KMS-11 (cell line): ENCODE measurements around the gene DDRGK1.

Experiments
- H2AFZ ChIP-seq: fragments of 200-600 bp; sonication (generic); 2 replicates; pipeline ENCODE4 v1.6.1; 2016; ENCODE audit warnings: antibody characterized with exemption, mixed run types, low read depth
- H3K27ac ChIP-seq: fragments of 200-600 bp; sonication (generic); 2 replicates; pipeline ENCODE4 v1.6.1; 2016; ENCODE audit warnings: mild to moderate bottlenecking, mixed run types
- H3K27me3 ChIP-seq: fragments of 200-600 bp; sonication (generic); 2 replicates; pipeline ENCODE4 v1.6.1; 2017; ENCODE audit warnings: mild to moderate bottlenecking, low read depth, mixed run types, moderate library complexity; ENCODE audit not compliant: insufficient read depth
- H3K36me3 ChIP-seq: fragments of 200-600 bp; sonication (generic); 2 replicates; pipeline ENCODE4 v1.6.1; 2017; ENCODE audit warnings: mild to moderate bottlenecking, mixed run types; ENCODE audit not compliant: insufficient read depth
- H3K4me1 ChIP-seq: fragments of 200-600 bp; sonication (generic); 2 replicates; pipeline ENCODE4 v1.6.1; 2016; ENCODE audit warnings: mild to moderate bottlenecking, low read depth, mixed run types; ENCODE audit not compliant: poor library complexity, severe bottlenecking
- H3K4me2 ChIP-seq: fragments of 200-600 bp; sonication (generic); 2 replicates; pipeline ENCODE4 v1.7.0; 2016; ENCODE audit warnings: mild to moderate bottlenecking, mixed run types
- H3K4me3 ChIP-seq: fragments of 200-600 bp; sonication (generic); IDR thresholded peaks from 2 replicates; pipeline ENCODE4 v1.6.1; 2017; ENCODE audit warnings: low read depth, low read length, mixed read lengths; ENCODE audit not compliant: insufficient read depth
- H3K79me2 ChIP-seq: fragments of 200-600 bp; sonication (generic); 2 replicates; pipeline ENCODE4 v1.6.1; 2016; ENCODE audit warnings: low read depth, mixed run types; ENCODE audit not compliant: insufficient read depth
- H3K9ac ChIP-seq: fragments of 200-600 bp; sonication (generic); 2 replicates; pipeline ENCODE4 v1.6.1; 2016; ENCODE audit warnings: mild to moderate bottlenecking, mixed run types
- H4K20me1 ChIP-seq: fragments of 200-600 bp; sonication (generic); 2 replicates; pipeline ENCODE4 v1.6.1; 2016; ENCODE audit warnings: mild to moderate bottlenecking, mixed run types; ENCODE audit not compliant: insufficient read depth
- TF ChIP-seq, protein P1 (sequence below): fragments of 200-600 bp; sonication (generic); conservative IDR thresholded peaks from 2 replicates; pipeline ENCODE4 v1.6.1; 2017; ENCODE audit warnings: low read depth, mild to moderate bottlenecking, antibody characterized with exemption, low read length, moderate library complexity, mixed read lengths

DDRGK1 gene

DNA sequence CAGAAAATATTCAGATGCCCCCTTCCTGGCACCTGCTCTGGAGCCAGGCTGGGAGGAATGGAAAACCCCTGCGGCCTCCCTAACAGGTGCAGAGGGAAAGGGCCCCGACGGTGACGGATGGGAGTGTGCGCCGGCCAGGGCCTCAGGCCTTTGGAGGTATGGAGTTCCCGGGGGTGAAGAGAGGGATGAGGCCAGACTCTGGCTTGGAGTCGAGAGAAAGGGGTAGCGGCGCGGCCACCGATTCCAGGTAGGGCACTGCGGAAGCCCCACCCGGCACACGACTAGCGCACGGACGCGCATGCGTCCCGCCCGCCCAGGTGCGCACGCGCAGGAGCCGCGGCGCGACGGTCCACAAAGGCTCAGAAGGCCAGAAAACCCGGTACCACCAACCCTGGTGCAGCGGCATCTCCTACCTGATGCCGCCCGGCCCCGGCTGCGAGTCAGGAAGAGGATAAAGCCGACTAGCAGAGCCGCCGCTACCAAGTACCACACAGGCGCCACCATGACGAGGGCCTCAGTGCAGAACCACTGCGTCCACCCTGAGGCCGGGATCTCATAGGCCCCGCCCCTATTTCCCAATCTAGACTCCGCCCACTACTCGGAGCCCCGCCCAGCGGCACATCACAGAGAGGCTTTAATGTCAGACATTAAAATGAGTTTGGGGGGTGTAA is at the start of gene DDRGK1:
TSS of gene DDRGK1 (minus strand) at position 559 of the 671 bp plus-strand sequence. CDS start at position 504, 55 bp downstream.
- H3K4me2 ChIP-seq = peak within 1 kb of the TSS; percentile 83
- no peaks in the 10 kb centered on the region for H3K36me3 ChIP-seq
- peaks cover 7% of the 10 kb centered on the region; the same call in 1 of the 2 replicates for H3K79me2 ChIP-seq
- TF ChIP-seq, protein P1, sequence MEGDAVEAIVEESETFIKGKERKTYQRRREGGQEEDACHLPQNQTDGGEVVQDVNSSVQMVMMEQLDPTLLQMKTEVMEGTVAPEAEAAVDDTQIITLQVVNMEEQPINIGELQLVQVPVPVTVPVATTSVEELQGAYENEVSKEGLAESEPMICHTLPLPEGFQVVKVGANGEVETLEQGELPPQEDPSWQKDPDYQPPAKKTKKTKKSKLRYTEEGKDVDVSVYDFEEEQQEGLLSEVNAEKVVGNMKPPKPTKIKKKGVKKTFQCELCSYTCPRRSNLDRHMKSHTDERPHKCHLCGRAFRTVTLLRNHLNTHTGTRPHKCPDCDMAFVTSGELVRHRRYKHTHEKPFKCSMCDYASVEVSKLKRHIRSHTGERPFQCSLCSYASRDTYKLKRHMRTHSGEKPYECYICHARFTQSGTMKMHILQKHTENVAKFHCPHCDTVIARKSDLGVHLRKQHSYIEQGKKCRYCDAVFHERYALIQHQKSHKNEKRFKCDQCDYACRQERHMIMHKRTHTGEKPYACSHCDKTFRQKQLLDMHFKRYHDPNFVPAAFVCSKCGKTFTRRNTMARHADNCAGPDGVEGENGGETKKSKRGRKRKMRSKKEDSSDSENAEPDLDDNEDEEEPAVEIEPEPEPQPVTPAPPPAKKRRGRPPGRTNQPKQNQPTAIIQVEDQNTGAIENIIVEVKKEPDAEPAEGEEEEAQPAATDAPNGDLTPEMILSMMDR = no peak
- H3K9ac ChIP-seq = peak within 1 kb of the TSS; percentile 78
- H3K27ac ChIP-seq = peak within 1 kb of the TSS; percentile 63
- peaks cover 3% of the 10 kb centered on the region for H3K4me1 ChIP-seq
- no peaks in the 10 kb centered on the region for H4K20me1 ChIP-seq
- H3K4me3 ChIP-seq = no peak within 1 kb of the TSS
- H3K27me3 ChIP-seq = no peaks in the 10 kb centered on the region
- H2AFZ ChIP-seq = peak within 1 kb of the TSS; percentile 64

DNA sequence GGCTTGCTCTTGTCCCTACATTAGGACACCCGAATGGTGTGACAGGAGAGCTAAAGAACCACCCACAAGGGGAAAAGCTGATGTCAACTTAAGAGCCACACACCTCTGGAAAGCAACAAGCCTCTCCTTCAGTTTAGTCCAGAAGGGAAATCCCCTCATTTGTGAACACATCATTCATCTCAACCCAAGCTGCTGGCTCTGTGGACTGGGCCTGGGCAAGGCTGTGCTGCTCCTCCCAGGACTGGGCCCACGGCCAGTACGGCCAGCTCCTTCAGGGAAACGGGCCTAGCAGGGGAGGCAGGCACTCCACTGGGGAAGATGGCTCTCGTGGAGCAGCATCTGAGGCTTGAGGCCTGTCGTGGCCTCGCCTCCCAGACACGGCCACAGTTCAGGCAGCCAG is 47.3 kb upstream of the DDRGK1 start:
- Histone ChIP-seq H3K27me3 (no peaks in the 10 kb centered on the region), H3K9ac (no peak overlapping the region), H3K4me3 (no peak overlapping the region), H4K20me1 (no peaks in the 10 kb centered on the region), H3K79me2 (no peaks in the 10 kb centered on the region), H3K27ac (no peak overlapping the region), H3K4me1 (no peaks in the 10 kb centered on the region), H2AFZ (no peak overlapping the region), H3K36me3 (no peaks in the 10 kb centered on the region), H3K4me2 (no peak overlapping the region)
- TF ChIP-seq, protein P1 = no peak

DNA sequence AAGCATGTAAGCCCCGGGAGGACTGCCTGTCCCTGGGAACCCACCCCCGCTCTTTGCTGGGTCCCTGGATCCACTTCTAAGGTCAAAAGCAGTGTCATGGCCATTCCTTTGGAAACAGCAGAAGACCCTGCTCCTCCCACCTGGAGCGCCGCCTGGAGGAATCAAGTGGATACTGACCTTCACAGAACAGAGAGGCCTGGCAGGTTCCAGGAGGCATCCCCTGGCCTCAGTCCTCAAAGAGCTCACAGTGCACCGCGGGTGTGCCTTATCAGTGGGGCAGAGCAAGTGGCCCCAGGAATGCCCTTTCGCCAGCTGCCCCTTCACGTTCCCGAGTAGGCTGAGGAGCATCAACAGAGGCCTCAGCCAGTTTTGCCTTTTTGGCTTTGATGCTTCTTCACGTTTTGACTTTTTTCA is 45.6 kb upstream of the DDRGK1 start:
- Histone ChIP-seq H3K36me3 (no peaks in the 10 kb centered on the region), H4K20me1 (no peaks in the 10 kb centered on the region), H3K79me2 (no peaks in the 10 kb centered on the region), H2AFZ (no peak overlapping the region), H3K4me3 (no peak overlapping the region), H3K27ac (no peak overlapping the region), H3K9ac (no peak overlapping the region), H3K4me2 (no peak overlapping the region), H3K4me1 (no peaks in the 10 kb centered on the region), H3K27me3 (no peaks in the 10 kb centered on the region)
- TF ChIP-seq, protein P1 = no peak

DNA sequence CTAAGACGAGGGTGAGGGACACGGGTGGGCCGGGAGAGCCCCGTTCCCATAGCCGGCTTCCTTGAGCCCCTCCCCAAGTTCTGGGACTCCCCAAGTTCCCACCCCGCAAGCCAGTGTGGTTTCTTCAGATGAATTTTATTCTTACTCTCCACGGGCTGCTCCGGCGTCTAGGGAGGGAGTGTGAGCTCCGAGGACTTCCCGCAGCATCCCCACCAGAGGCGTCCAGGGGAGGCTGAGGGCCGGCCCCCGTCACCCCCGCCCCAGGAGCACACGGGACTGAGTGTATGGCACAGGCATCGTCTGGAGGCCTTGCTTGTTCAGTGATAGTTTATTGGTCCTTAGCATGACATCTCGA is 44.5 kb upstream of the DDRGK1 start:
- H4K20me1 ChIP-seq = no peaks in the 10 kb centered on the region
- no peaks in the 10 kb centered on the region for H3K79me2 ChIP-seq
- no peaks in the 10 kb centered on the region for H3K4me1 ChIP-seq
- H3K36me3 ChIP-seq = no peaks in the 10 kb centered on the region
- H3K27ac ChIP-seq = no peak overlapping the region
- H3K4me3 ChIP-seq = no peak overlapping the region
- no peaks in the 10 kb centered on the region for H3K27me3 ChIP-seq
- no peak overlapping the region for H3K4me2 ChIP-seq
- TF ChIP-seq, protein P1 = no peak
- no peak overlapping the region for H3K9ac ChIP-seq
- no peak overlapping the region for H2AFZ ChIP-seq
